Inferior parietal cortex (tissue), 1 donor: ENCODE data around the gene LIPT2.

Experiments used
- DNase-seq: peaks from one replicate; pipeline ENCODE4 v3.0.0-alpha.2; 2016; ENCODE audit errors: extremely low spot score

The LIPT2 gene

DNA sequence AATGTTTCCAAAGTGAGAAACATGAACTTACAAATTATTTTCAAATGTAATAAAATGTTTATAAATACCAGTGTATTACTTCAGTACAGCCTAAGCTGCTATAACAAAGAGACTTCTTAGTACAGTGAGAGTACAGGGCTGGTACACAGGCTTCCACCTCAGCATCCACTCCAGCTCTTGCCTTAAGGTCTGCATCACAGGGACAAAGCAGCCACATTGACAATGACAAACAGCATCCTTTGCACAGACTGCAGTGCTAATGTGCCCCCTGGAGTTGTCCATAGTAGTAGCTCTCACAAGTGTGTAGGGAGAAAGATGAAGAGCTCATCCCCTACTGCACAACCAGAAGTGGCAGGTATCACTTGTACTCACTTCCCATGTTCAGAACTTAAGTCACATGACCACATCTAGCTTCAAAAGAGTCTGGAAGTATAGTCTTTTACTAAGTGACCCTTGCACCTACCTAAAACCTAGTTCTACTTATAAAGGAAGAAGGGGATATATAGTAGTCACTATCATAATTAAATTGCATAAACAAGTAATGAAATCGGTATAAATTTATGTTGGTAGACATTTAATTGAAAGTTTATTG lies 10.7 kb upstream of the LIPT2 start:
- no peak for DNase-seq

DNA sequence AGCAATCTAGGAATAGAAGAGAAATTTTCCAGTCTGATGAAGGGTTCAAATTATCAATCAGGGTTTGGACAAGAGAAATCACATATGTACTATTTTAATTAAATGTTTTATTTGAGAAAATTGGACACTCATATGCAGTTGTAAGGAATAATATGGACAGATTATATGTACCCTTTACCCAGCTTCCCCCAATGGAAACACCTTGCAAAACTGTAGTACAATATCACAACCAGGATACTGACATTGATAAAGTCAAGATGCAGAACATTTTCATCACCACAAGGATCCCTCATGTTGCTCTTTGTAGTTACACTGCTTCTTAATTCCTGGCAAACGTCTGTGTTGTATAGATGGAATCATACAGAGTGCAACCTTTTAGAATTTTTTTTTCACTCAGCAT lies 1.4 kb upstream of the LIPT2 start:
- no peak for DNase-seq

DNA sequence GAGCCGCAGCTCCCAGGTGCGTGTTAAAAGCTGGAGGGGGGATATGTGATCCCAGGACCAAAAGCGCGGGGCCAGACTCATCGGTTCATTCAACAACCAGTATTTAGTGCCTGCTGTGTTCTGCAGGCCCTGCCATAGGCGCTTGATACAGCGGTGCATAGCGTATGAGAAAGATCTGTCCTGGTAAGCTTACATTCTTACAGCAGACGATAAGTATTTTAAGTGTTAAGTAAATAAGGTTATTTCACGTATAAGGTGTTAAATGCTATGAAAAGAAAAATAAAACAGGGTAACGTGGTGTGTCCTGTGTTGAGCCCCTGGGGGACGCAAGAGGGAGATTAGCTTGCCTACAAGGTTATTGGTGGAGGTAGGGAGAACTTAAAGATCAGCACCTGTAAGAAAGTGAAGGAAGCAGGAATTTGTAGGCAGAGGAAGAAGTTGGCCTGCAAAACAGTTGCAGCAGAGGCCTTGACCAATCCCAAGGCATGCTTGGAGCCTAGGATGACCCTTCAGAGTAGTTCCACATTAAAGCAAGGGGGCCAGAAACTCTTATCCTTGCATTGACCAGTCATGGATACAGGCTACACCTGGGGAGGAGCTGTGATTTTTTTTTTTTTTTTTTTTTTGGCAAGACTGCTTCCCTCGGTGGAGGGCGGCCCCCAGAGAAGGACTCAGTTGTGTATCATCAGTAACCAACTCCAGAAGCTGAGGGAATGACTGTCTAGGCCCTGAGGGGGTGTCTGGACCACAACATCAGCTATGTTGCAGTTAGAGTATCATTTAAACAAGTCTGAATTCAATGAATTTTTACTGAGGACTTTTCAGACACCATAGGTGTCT lies 487 bp upstream of the LIPT2 start:
- DNase-seq = peak; percentile 48

DNA sequence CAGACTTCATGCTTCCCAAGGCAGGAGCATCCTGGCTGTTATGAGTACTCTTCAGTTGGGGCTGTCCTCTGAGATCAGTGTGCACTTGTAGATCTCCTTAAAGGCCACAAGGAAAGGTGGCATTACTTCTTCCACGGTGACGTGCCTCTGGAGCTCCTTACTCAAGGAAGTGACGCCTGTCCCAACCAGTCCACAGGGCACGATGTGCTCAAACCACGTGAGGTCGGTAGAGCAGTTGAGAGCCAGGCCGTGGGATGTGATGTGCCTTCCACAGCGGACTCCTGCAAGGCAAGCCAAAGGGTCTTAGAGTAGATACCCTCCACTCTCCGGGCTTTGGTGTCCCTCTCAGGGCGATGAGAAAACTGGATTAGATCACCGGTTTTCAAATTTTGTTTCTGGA lies 1.4 kb downstream of the LIPT2 start:
- no peak for DNase-seq

DNA sequence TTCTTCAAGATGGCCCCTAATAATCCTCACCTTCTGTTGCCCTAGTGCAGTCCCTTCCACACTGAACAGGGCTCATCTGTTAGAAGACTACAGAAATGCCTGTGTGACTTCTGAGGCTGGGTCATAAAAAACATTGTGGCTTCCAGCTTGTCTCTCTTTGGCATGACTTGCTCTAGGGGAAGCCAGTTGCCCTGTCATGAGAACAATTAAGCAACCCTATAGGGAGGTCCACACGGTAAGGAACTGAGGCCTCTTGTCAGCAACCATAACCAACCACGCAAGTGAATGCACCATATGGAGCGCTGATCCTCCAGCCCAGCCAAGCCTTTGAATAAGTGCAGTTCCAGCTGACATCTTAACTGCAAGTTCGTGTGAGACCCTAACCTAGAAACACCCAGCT lies 2.6 kb downstream of the LIPT2 start:
- no peak for DNase-seq

DNA sequence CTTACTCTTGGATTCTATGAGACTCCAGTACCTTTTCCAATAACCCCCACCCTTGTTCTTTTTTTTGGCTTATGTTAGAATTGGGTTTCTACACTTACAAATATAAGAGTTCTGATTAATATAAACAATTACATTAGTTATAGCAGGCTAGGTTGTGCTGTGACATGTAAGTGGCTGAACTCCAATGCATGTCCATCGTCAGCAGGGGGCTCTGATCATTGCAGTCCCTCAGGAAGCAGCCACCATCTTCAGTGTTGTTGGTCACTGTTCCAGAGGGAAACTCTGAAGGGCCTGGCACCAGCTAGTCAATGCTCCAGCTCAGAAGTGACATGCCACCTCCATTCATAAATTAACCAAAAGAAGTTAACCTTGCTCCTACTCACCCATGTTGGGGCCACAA lies 5.6 kb downstream of the LIPT2 start:
- DNase-seq = no peak

DNA sequence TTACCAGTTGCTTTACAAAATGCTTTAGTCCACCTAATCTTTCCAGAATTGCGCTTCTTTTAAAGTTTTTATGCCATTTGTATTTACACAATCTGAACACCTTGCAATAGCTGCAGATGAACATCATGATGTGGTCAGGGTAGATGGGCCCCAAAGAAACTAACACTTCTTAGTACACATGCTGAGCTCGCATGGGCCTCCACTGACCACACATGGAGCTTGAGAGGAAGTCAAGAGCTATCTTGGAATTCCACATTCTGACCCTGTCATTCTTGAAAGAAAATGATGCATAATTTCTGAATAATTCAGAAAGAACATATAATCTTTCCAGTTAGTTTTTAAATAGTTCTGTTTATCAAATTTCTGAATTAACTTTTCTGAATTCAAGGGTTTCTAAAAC lies 7.7 kb downstream of the LIPT2 start:
- DNase-seq = no peak

DNA sequence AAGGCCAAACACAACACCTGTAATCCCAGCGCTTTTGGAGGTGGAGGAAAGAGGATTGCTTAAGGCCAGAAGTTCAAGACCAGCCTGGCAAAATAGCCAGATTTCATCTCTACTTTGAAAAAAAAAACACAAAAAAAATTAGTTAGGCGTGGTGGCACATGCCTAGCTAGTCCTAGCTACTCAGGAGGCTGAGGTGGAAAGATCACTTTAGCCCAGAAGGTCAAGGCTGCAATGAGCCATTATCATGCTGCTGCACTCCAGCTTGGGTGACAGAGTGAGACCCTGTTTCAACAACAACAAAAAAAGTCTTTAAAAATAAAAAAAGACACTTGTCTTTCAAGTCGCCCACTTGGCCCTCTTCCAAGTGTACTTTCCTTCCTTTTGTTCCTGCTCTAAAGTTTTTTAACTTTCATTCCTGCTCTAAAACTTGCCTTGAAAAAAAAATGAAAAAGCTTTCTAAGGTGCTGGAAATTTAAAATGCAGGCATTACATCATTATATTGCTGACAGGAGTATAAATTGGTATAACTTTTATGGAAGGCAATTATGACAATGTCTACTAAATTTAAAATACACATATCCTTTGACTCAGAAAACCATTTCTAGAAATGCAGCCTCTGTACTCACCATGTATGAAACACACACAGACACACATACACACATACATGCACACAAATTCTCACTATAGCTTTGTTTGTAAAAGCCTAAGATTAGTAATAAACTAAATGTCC lies 12.7 kb downstream of the LIPT2 start:
- DNase-seq = no peak

DNA sequence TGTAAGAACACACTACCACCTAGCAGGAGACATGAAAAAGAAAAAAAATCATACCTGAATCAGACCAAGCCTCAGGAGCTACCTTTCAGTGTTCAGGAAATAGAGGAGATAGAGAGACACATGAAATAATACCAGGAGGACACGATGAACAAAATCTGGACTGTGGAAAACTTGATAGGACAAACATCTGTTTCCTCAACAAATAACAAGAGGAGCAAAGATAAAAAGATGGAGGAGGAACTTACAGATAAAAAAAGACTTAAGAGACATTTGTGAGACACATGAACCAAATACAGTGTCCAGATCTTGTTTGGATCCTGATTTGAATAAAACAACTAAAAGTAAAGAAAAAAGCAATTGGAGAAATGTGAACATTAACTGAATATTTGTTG lies 13.8 kb downstream of the LIPT2 start:
- no peak for DNase-seq

DNA sequence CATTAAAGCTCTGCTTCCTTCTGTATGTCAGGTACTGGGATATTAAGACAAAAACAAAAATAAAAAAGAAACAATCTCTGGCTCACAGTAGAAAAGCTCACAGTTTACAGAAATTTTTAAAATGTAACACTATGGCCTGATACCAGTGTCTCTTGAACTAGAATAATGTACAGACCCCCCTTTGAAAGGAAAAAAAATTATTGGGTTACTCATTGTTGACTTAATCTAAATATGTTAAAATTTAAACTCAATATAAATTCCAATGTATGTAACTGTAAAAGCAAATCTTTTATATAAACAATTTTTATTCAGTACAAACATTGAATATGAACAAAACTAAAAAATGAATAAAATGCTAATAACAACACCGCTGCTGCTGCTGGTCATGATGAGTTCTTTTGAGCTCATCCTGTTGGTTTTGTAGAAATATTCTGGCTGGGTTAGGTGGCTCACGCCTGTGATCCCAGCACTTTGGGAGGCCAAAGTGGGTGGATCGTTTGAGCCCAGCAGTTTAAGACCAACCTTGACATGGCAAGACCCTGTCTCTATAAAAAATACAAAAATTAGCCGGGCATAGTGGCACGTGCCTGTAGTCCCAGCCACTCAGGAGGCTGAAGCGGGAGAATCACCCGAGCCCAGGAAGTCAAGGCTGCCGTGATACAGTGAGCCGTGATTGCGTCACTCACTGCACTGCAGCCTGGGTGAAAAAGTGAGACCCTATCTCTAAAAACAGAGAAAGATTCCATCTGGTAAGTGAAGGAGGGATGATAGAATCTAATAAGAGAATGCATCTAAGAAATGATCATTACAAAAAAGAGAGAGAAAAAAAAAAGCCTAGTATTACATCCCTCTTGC lies 14.4 kb downstream of the LIPT2 start:
- DNase-seq = no peak

DNA sequence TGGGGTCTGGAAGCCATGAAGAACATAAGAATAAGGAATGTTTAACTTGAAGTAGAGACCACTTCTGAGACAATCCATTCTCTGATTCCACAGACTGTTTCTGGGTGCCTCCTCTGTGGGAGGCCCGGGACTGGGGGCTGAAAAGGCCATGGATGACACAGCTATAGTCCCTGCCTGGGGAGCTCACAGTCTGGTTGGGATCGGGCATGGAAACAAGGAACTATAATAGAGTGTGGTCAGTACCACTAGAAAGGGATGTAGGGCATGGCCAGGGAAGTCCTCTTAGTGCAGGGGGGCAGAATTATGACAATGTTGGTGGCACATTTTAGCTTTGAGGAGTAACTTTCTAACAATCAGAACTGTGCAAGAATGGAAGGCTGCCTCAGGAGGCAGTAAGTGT lies 17.0 kb downstream of the LIPT2 start:
- no peak for DNase-seq

DNA sequence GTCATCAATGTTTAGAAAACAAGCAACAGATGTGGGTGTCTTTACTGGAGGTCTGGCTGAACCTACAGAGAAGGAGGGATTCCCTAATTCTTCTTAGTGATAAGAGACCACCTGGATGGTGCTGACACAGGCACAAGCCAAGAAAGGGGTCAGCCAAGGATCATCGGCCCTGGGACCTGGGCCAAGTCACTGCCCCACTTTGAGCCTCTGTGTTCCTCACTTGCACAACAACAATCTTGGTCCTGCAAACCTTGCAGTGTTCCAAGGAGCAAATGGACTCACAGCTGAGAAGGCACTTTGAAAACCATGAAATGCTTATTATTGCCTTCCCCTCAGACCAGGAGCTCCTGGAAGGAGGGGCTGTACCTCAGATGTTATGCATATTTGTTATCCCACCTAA lies 19.2 kb downstream of the LIPT2 start:
- no peak for DNase-seq

DNA sequence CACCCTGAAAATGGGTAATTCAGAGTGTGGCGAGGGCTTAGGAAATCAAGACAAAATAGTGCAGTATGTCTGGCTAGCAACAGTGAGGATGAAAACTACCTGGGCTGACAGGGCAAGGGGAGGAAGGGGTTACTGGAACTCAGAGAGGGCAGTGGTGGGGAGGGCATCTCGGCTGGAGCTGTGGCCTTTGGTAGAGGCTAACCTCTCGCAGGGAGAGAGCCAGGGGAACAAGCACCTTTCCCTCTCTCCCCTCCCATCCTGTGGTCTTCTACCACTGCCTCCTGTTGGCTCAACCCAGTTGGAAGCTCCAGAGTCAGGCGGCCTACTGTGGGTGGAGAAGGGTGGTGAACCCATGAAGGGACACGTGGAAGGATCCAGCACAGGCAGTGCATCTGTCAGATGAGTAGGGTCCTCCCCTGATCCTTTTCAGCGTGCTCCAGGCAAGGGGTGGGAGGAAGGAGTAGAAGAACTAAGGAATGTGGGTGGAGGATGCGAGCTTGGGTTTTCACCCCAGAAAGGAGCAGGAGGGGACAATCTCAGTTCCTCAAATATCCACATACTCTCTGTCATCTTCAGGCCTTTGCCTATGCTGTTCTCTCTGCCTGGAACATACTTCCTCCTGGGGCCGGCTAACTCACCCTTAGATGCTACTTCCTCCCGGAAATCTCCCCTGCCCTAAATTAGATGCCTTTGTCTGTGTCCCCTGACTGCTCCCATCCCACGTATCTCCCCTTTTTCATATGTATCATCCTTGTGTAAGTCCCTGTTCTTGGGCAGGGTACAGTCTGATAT lies 19.9 kb downstream of the LIPT2 start:
- no peak for DNase-seq

DNA sequence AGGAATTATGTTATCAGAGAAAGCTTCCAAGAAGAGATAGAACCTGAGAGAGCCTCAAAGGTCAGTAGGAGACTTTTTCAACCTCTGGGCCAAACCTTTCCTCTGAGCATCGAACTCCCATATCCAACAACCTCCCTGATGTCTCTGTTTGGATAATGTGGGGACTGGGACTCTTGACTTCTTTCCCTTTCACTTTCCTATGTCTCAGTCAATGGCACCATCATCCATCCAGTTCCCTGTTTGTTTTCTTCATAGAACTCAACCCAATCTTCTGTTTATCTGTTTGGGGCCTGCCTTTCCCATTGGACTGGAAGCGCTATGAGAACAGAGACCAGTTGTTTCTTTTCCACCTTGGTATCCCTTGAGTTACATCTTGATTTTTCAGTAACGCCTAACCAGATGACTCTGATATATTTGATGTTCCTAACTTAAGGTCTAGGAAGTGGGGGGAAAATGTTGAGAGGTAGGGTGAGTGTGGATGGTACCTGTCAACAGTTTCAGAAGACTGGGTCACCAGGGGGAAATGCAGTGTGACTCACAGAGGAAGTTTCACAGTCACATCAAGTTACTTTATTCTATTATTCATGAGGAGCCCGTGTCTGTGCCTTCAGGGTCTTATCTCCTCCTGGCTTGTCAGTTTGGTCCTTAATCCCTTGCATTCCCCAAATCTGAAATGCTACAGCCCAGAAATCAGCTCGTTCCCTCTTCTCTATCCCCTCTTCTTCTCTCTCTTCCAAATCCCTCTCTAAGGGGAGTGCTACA lies 21.7 kb downstream of the LIPT2 start:
- DNase-seq = no peak

DNA sequence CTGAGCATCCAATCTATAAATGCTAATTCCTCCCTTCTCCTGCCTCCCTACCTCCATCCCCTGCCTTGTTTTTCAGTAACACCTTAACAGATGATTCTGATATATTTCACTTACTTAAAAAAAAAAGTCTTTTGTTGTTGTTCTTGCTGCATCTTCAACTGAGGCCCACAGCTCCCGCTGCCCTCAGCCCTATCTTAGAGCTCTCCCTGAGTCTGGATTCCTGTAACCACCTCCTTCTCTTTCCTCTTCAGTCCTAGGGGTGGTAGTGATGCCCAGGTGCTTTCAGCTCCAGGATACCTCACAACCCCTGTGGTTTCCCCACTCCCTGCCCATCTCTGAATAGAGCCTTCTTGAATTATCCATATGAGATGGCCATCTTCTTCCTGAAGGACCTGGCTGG lies 22.5 kb downstream of the LIPT2 start:
- DNase-seq = no peak

DNA sequence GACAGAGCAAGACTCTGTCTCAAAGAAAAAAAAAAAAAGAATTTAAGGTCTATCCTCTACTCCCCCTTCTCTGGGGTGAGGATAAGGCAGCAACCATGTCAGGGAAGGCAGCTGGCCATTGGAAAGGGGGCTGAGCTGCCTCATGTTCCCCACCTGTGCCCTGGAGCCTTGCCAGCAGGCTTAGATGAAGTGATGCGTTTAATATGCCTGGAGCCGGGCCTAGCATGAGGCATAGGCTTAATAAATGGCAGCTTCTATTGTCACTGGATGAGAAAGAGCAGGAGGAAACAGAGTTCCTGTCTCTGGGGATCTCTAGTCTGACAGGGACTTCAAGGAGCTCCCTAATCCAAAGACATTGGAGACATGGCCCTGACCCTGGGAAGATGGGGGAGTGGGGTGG lies 23.0 kb downstream of the LIPT2 start:
- no peak for DNase-seq

DNA sequence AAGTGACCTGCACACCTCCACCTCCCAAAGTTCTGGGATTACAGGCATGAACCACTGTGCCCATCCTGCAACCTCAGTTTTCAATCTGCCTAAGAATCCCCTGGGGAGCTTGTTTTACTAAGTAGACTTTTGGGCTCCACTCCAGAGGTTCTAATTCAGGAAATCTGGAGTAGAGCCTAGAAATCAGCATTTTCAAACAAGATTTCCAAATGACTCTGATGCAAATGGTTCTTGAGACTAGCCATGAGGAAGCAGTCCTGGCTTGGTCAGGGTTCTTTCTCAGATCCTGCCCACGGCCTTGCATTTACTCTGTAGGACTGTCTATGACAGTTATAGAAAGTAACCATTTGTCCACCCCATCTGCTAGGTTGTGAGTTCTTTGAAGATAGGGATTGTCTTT lies 24.6 kb downstream of the LIPT2 start:
- no peak for DNase-seq

DNA sequence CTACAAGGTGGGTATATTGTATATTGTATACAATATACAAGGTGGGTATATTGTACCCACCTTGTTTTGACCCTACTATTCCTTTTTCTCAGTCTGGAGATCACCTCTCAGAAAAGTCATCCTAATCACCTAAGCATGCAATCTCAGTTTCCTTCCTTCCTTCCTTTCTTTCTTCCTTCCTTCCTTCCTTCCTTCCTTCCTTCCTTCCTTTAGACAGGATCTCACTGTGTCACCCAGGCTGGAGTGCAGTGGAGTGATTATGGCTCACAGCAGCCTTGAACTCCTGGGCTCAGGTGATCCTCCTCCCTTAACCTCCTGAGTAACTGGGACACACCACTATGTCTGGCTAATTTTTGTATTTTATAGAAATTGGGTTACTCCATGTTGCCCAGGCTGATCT lies 25.0 kb downstream of the LIPT2 start:
- no peak for DNase-seq

DNA sequence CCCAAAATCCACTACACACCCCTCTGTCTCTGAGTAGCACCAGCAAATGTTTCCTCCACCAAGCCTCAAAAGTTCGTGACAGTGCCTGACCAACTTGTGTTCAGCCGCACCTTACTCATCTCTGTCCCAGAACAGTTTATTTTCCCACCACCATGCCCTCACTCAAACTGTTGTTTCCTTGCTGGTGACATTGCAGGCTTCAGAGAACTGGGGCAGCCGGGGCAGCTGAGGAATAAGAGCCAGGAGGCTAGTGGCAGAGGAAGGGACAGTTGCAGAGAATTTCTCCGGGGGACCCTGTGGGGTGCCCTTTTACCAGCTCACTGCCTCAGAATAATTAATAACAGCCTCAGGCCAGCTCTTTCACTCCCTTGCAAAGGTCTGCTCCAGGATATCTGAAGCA lies 25.5 kb downstream of the LIPT2 start:
- DNase-seq = no peak
